GM15510 (cell line): ENCODE measurements around the gene GPAT3.

Experiments
- POLR2A ChIP-seq: IDR thresholded peaks from 3 replicates; pipeline ENCODE4 v1.6.1; 2011; ENCODE audit warnings: borderline replicate concordance; ENCODE audit not compliant: insufficient read length; ENCODE audit errors: extremely low read depth

The GPAT3 gene

GRCh38 chr4:83613994-83614393 is 78.1 kb downstream of the GPAT3 start:
- no peak for TF ChIP-seq POLR2A

- no peak for TF ChIP-seq POLR2A
Observed at GRCh38 chr4:83616252-83616651, 80.3 kb downstream of the GPAT3 start.

GRCh38 chr4:83617371-83618035 is 81.6 kb downstream of the GPAT3 start:
- TF ChIP-seq POLR2A: no peak

GRCh38 chr4:83618431-83618830 is 82.5 kb downstream of the GPAT3 start:
- no peak for TF ChIP-seq POLR2A

- no peak for TF ChIP-seq POLR2A
Observed at GRCh38 chr4:83618991-83619645, 83.2 kb downstream of the GPAT3 start.

GRCh38 chr4:83625821-83626220 is 89.9 kb downstream of the GPAT3 start:
- TF ChIP-seq POLR2A: no peak

GRCh38 chr4:83626245-83626836 is 90.4 kb downstream of the GPAT3 start:
- TF ChIP-seq POLR2A: no peak

GRCh38 chr4:83629945-83630721 is 94.2 kb downstream of the GPAT3 start:
- TF ChIP-seq POLR2A: no peak

GRCh38 chr4:83631066-83631465 is 95.2 kb downstream of the GPAT3 start:
- TF ChIP-seq POLR2A: no peak

GRCh38 chr4:83636930-83637329 is 101.0 kb downstream of the GPAT3 start:
- TF ChIP-seq POLR2A: no peak

- no peak for TF ChIP-seq POLR2A
Observed at GRCh38 chr4:83639849-83640493, 104.1 kb downstream of the GPAT3 start.

GRCh38 chr4:83643036-83643435 is 107.1 kb downstream of the GPAT3 start:
- TF ChIP-seq POLR2A: no peak

- no peak for TF ChIP-seq POLR2A
Observed at GRCh38 chr4:83644677-83645659, 109.1 kb downstream of the GPAT3 start.
